Hepatocyte (in vitro differentiated cells): ENCODE measurements around the gene CLEC4C. TPM values are rescaled to one million over a fixed set of nuclear protein-coding genes. Genes with fewer than 3 reads are reported as not detected.

ENCODE experiments used
- DNase-seq: peaks from one replicate; pipeline ENCODE4 v3.0.0-alpha.2; 2016; ENCODE audit warnings: low spot score
- H2AFZ ChIP-seq: fragments of 200-600 bp; sonication (generic); 2 replicates; pipeline ENCODE4 v1.6.0; 2016; ENCODE audit warnings: antibody characterized with exemption, mild to moderate bottlenecking
- H3K27ac ChIP-seq: fragments of 200-600 bp; sonication (generic); 2 replicates; pipeline ENCODE4 v1.5.1; 2016; ENCODE audit warnings: mild to moderate bottlenecking
- H3K27me3 ChIP-seq: fragments of 200-600 bp; sonication (generic); 2 replicates; pipeline ENCODE4 v1.6.1; 2016
- H3K36me3 ChIP-seq: fragments of 200-600 bp; sonication (generic); replicated peaks from 2 replicates; pipeline ENCODE4 v1.5.1; 2016; ENCODE audit warnings: low read depth; ENCODE audit not compliant: insufficient read depth
- H3K4me1 ChIP-seq: fragments of 200-600 bp; sonication (generic); 2 replicates; pipeline ENCODE4 v1.5.1; 2016; ENCODE audit warnings: mild to moderate bottlenecking, moderate library complexity; ENCODE audit not compliant: insufficient read depth
- H3K4me2 ChIP-seq: fragments of 200-600 bp; sonication (generic); 2 replicates; pipeline ENCODE4 v1.6.0; 2016
- H3K4me3 ChIP-seq: fragments of 200-600 bp; sonication (generic); 2 replicates; pipeline ENCODE4 v1.5.1; 2016; ENCODE audit warnings: mild to moderate bottlenecking
- H3K79me2 ChIP-seq: fragments of 200-600 bp; sonication (generic); 2 replicates; pipeline ENCODE4 v1.6.0; 2017; ENCODE audit warnings: mild to moderate bottlenecking
- H3K9me2 ChIP-seq: fragments of 200-600 bp; sonication (generic); replicated peaks from 2 replicates; pipeline ENCODE4 v1.6.0; 2017; ENCODE audit warnings: mild to moderate bottlenecking; ENCODE audit not compliant: insufficient read depth
- H3K9me3 ChIP-seq: fragments of 200-600 bp; sonication (generic); 2 replicates; pipeline ENCODE4 v1.5.1; 2016; ENCODE audit warnings: low read depth, mild to moderate bottlenecking
- H4K20me1 ChIP-seq: fragments of 200-600 bp; sonication (generic); 2 replicates; pipeline ENCODE4 v1.6.0; 2016; ENCODE audit warnings: mild to moderate bottlenecking; ENCODE audit not compliant: insufficient read depth, poor library complexity, severe bottlenecking
- EZH2 ChIP-seq: fragments of 200-600 bp; sonication (generic); IDR thresholded peaks from 2 replicates; pipeline ENCODE4 v1.6.1; 2016; ENCODE audit warnings: antibody characterized with exemption, mild to moderate bottlenecking, borderline replicate concordance
- EZH2phosphoT487 ChIP-seq: fragments of 200-600 bp; sonication (generic); IDR thresholded peaks from one replicate; pipeline ENCODE4 v1.6.1; 2018; ENCODE audit warnings: antibody characterized with exemption, mild to moderate bottlenecking, low read depth, moderate library complexity; ENCODE audit not compliant: unreplicated experiment, severe bottlenecking
- WGBS: methylation state at CpG from one replicate; pipeline ENCODE4 v1.1.6; 2016; ENCODE audit warnings: low lambda C conversion rate; ENCODE audit errors: missing lambda C conversion rate; 5-methylcytosine and 5-hydroxymethylcytosine counted together
- polyA plus RNA-seq: library from polyadenylated mRNA; unstranded; fragments of >200 nt; fragmentation: Nextera tagmentation; extraction: Ambion mirVana; gene quantifications from 2 replicates; pipeline ENCODE4 v1.2.1, GENCODE V29; 2016
- total RNA-seq: library from RNA; depleted of rRNA; stranded (reverse); fragments of >200 nt; gene quantifications from 2 replicates; pipeline ENCODE4 v1.2.3, GENCODE V29; 2014
- TF ChIP-seq, protein P1 (sequence below): fragments of 200-600 bp; sonication (generic); IDR thresholded peaks from 2 replicates; pipeline ENCODE4 v1.5.1; 2016; ENCODE audit warnings: antibody characterized with exemption, mild to moderate bottlenecking; ENCODE audit not compliant: poor library complexity

Gene CLEC4C
- total and polyA plus RNA-seq, 2 experiments from 2014 or later, result not detected

DNA sequence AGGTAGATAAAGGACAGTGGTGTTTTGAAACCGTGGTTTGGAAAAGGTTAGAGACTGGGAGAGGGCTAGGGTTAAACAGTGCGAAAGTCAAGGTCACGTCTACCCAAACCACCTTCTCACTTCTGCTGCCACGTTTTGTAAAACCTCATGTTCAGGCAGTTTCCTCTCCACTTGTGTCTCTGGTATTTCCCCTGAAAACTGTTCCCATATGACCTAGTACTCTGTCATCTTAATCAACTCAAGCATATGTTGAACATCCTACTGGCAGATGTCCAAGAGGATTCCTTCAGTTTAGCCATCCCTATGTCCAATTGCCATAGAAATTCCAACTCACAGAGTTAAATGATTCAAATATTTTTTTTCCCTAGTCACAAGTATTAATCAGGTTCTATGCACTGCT is 17.4 kb downstream of the CLEC4C start:
- H3K4me3 ChIP-seq, result no peak overlapping the region
- H3K9me3 ChIP-seq, result no peaks in the 10 kb centered on the region
- H3K36me3 ChIP-seq, result no peaks in the 10 kb centered on the region
- TF ChIP-seq EZH2phosphoT487 (no peak), EZH2 (no peak)
- TF ChIP-seq, protein P1, sequence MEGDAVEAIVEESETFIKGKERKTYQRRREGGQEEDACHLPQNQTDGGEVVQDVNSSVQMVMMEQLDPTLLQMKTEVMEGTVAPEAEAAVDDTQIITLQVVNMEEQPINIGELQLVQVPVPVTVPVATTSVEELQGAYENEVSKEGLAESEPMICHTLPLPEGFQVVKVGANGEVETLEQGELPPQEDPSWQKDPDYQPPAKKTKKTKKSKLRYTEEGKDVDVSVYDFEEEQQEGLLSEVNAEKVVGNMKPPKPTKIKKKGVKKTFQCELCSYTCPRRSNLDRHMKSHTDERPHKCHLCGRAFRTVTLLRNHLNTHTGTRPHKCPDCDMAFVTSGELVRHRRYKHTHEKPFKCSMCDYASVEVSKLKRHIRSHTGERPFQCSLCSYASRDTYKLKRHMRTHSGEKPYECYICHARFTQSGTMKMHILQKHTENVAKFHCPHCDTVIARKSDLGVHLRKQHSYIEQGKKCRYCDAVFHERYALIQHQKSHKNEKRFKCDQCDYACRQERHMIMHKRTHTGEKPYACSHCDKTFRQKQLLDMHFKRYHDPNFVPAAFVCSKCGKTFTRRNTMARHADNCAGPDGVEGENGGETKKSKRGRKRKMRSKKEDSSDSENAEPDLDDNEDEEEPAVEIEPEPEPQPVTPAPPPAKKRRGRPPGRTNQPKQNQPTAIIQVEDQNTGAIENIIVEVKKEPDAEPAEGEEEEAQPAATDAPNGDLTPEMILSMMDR, result no peak
- no peak overlapping the region for H3K4me2 ChIP-seq
- WGBS, result 67% methylated on average over 4 of the region's 4 CpGs
- no peak overlapping the region for H2AFZ ChIP-seq
- no peak overlapping the region for H3K27ac ChIP-seq
- no peaks in the 10 kb centered on the region for H3K9me2 ChIP-seq
- DNase-seq, result no peak
- H3K4me1 ChIP-seq, result no peaks in the 10 kb centered on the region
- no peaks in the 10 kb centered on the region for H4K20me1 ChIP-seq
- no peaks in the 10 kb centered on the region for H3K27me3 ChIP-seq
- H3K79me2 ChIP-seq, result no peaks in the 10 kb centered on the region

DNA sequence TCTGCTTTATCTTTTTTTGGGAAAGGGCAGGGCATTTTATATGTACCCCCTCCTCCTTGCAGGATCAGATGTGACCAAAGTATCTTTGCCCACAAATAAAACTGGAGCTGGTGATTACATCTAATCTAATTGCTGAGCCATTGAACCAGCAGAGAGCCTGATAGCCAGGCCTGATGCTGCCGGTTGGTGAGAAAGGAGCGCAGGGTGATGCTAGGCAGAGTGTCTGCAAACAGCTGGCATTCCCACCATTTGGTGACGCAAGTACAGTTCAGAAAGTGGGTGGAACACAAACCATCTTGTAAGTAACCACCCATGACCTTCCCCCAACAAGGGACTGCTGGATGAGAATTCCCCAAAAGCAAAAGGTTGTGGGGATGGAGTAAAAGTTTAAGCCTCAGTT is 23.2 kb downstream of the CLEC4C start:
- 82% methylated on average over 3 of the region's 3 CpGs for WGBS

DNA sequence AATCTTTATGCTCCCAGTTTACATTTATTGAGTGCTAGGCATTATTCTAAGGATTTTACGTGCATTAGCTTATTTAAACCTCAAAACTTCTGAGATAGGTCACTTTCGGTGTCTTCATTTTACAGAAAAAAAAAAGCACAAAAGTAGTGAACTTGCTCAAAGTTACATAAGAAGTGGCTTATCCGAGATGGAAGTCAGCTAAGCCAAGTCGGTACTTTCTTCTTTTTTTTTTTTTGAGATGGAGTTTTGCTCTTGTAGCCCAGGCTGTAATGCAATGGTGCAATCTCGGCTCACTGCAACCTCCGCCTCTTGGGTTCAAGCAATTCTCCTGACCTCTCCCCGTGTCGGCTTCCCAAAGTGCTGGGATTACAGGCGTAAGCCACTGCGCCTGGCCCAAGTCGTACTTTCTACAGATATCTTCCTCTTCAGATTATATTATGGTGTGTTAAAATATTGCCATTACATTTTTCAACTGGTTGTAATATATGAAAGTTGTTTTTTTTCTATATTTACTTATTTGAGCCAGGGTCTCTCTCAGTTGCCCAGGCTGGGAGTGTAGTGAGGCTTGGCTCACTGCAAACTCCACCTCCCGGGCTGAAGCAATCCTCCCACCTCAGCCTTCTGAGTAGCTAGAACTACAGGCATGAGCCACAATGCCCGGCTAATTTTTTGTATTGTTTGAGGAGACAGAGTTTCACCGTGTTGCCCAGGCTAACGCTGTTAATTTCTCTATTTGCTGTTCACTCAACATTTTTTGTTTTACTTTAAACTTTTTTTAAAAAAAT is 27.0 kb downstream of the CLEC4C start:
- Histone ChIP-seq H3K27ac (no peak overlapping the region), H3K9me3 (no peaks in the 10 kb centered on the region), H3K4me2 (no peak overlapping the region), H4K20me1 (no peaks in the 10 kb centered on the region), H3K9me2 (no peaks in the 10 kb centered on the region), H3K27me3 (no peaks in the 10 kb centered on the region), H3K79me2 (no peaks in the 10 kb centered on the region), H2AFZ (no peak overlapping the region), H3K36me3 (no peaks in the 10 kb centered on the region), H3K4me1 (no peaks in the 10 kb centered on the region), H3K4me3 (no peak overlapping the region)
- TF ChIP-seq, protein P1, result no peak
- no peak for TF ChIP-seq EZH2phosphoT487
- 49% methylated on average over 15 of the region's 15 CpGs for WGBS
- DNase-seq, result no peak

More for the DNA sequence above, 23.2 kb downstream of the CLEC4C start:
- no peak for DNase-seq
- Histone ChIP-seq H3K9me3 (no peaks in the 10 kb centered on the region), H3K9me2 (no peaks in the 10 kb centered on the region), H2AFZ (no peak overlapping the region), H3K27ac (no peak overlapping the region), H3K4me2 (no peak overlapping the region), H3K79me2 (no peaks in the 10 kb centered on the region), H3K4me1 (no peaks in the 10 kb centered on the region), H3K27me3 (no peaks in the 10 kb centered on the region), H3K4me3 (no peak overlapping the region), H3K36me3 (no peaks in the 10 kb centered on the region), H4K20me1 (no peaks in the 10 kb centered on the region)
- TF ChIP-seq, protein P1, result no peak
- TF ChIP-seq EZH2, result no peak
- no peak for TF ChIP-seq EZH2phosphoT487
